ENCODE results near the gene MAD2L1.
"Not testable (repeated sequence)": the region's sequence is repeated elsewhere in the genome, so short reads cannot be mapped to it uniquely, and the experiment has no call there.

Gene MAD2L1

GRCh38 chr4:120066517-120067340 lies at the start of gene MAD2L1:
TSS of gene MAD2L1 (minus strand) at chr4:120066848. CDS start at chr4:120066734, 114 bp downstream.
- DNase-seq (ENCODE audit: low read depth): peak; percentile 91

- no peak for DNase-seq (ENCODE audit: low read depth)
These were observed 45.1 kb upstream of the MAD2L1 start for GRCh38 chr4:120111745-120112144.

DNA sequence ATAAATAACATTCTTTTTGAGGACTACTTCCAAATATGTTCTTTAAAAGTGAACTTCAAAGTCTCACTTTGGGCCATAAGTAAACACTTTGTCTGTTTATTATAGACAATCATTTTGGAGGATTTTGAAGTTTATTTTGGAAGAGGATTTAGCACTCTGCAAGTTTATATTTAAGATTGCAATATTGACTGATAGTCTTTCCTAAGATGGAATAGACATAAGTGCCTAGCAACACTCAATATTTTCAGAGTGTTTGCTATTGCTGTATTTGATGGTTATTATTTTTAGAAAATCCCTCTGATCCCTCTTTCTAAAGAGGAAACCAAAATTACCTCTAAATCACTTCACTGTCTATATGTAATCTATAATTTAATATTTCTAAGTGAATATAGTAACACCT lies 42.8 kb upstream of the MAD2L1 start:
- no peak for DNase-seq (ENCODE audit: low read depth)

GRCh38 chr4:120105472-120105871 lies 38.8 kb upstream of the MAD2L1 start:
- DNase-seq (ENCODE audit: low read depth): no peak

- no peak for DNase-seq (ENCODE audit: low read depth)
These were observed 30.1 kb upstream of the MAD2L1 start for GRCh38 chr4:120096508-120097297.

DNA sequence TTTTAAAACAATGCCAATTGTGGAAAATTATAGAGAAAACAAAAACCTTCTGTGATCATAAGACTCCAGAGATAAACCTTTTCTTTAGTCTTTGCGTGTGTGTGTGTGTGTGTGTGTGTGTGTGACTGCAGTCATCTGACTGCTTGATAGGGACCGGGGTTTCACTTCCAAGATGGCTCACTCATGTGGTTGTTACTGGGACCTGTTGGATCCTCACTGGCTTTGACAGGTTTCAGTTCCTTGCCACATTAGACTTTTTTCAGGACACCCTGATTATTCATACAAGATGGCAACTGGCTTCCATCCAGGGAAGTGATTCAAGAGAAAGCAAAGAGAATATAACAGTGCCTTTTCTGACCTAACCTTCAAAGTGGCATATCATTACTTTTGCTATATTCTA lies 21.9 kb upstream of the MAD2L1 start:
- no peak for DNase-seq (ENCODE audit: low read depth)

DNA sequence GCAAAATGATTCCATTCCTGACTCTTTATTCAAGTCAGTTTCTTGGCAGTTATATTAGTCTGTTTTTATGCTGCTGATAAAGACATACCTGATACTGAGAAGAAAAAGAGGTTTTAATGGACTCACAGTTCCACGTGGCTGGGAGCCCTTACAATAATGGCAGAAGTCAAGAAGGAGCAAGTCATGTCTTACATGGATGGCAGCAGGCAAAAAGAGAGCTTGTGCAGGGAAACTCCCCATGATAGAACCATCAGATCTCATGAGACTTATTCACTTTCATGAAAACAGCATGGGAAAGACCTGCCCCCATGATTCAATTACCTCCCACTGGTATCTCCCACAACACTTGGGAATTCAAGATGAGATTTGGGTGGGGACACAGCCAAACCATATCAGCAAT lies 21.4 kb upstream of the MAD2L1 start:
- DNase-seq (ENCODE audit: low read depth): not testable (repeated sequence)

DNA sequence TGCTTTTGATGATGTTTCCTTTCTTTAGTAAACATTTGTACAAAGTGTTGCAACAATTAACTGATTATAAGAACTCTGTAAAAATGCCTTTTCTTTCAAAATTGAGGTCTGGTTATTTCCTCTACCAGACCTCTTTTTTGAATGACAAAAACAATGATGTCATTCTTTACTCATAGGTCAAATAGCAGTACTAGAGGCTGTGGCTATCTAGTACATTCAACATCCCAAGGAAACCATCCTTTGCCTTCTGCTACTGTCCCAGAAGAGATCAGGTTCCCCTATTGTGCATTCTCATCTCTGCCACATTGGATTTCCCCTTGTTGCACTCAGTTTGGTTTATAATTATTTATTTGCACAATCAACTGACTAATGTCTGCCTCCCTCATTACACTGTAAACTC lies 19.1 kb upstream of the MAD2L1 start:
- no peak for DNase-seq (ENCODE audit: low read depth)

GRCh38 chr4:120084327-120084726 lies 17.7 kb upstream of the MAD2L1 start:
- DNase-seq (ENCODE audit: low read depth): no peak

GRCh38 chr4:120083152-120083551 lies 16.5 kb upstream of the MAD2L1 start:
- DNase-seq (ENCODE audit: low read depth): no peak

DNA sequence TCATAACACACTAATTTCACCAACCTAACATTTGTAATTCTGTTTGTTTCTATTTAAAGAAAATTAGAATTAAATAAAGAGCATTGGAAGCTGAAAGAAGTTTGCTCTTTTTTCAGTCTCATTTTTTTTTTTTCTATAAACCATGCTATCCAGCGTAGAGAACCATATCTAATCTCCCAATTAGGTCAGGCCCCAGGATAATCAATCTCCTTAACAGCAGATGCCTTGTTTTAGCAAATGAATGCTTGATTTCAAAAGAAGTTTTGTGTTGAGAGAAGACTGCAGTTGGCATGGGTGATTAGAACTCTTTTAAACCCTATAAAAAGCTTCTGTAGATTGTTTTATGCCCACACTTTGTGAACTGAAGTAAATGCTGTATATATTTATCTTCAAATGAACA lies 15.6 kb upstream of the MAD2L1 start:
- no peak for DNase-seq (ENCODE audit: low read depth)

GRCh38 chr4:120081726-120082125 lies 15.1 kb upstream of the MAD2L1 start:
- no peak for DNase-seq (ENCODE audit: low read depth)

DNA sequence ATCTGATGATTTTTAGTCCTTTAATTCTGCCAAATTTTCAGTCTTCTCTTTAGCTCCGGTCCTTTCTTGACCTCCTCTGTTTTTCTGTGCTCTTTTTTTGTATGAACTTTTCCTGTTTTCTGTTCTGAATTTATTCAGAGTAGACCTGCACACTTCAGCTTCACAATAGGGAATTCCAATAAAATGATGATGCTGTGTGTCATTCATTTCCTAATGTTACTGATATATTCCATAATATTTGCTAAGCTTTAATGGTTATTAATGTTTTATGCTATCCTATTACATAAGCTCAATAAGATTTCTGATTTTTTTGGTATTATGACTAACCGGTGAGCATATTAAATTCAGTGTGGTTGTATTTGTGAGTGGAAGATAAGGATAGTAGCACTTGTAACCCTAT lies 13.9 kb upstream of the MAD2L1 start:
- DNase-seq (ENCODE audit: low read depth): no peak

- no peak for DNase-seq (ENCODE audit: low read depth)
These were observed 13.3 kb upstream of the MAD2L1 start for GRCh38 chr4:120079839-120080520.

- no peak for DNase-seq (ENCODE audit: low read depth)
These were observed 11.6 kb upstream of the MAD2L1 start for GRCh38 chr4:120078216-120078615.

GRCh38 chr4:120071192-120071795 lies 4.6 kb upstream of the MAD2L1 start:
- DNase-seq (ENCODE audit: low read depth): no peak

GRCh38 chr4:120070196-120070595 lies 3.5 kb upstream of the MAD2L1 start:
- DNase-seq (ENCODE audit: low read depth): no peak

- no peak for DNase-seq (ENCODE audit: low read depth)
These were observed 603 bp downstream of the MAD2L1 start for GRCh38 chr4:120065974-120066516.

GRCh38 chr4:120064887-120065286 lies 1.8 kb downstream of the MAD2L1 start:
- no peak for DNase-seq (ENCODE audit: low read depth)

DNA sequence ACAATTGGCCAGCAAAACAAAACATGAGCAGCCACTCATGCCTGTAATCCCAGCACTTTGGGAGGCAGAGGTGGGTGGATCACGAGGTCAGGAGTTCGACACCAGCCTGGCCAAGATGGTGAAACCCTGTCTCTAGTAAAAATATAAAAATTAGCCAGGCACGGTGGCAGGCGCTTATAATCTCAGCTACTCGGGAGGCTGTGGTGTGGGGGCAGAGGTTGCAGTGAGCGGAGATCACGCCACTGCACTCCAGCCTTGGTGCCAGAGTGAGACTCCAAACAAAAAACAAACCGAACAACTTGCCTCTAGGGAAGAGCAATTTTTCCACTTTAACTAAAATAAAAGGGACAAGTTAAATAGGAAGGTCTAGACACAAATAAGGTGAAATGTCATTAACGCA lies 2.9 kb downstream of the MAD2L1 start:
- DNase-seq (ENCODE audit: low read depth): not testable (repeated sequence)

DNA sequence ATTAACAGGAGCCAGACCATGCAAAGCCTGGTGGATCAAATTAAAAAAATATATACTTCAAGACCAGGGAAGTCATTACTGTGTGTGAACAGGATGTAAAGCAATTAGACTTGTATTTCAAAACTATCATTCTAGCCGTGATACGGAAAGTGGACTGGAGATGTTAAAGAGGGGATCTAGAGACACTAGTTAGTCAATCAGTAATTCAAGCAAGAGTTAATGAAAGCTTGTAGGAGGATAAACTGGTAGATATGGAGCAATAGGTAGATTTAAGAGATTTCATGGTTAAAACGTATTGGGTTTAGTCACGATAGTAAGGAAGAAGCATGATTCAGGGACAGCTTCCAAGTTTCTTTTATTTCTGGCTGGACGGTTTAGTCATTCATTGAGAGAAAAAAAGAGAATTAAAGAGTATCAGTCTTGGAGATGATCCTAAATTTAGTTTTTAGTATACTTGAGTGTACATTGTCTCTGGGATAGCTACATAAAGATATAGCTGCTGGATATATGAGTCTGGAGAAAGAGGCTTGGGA lies 3.9 kb downstream of the MAD2L1 start:
- DNase-seq (ENCODE audit: low read depth): no peak

- no peak for DNase-seq (ENCODE audit: low read depth)
These were observed 7.6 kb downstream of the MAD2L1 start for GRCh38 chr4:120059036-120059435.

All from non-pigmented ciliary epithelial cell (primary cell).